ENCODE data around the gene ITCH. TPM values are rescaled to one million over a fixed set of nuclear protein-coding genes. Genes with fewer than 3 reads are reported as not detected.

The ITCH gene
- total and polyA plus RNA-seq, 2 of the 8 experiments (the other 6 are each of a cell fraction or from before 2014, with no cell fraction given): 3.9 to 45.2 TPM

DNA sequence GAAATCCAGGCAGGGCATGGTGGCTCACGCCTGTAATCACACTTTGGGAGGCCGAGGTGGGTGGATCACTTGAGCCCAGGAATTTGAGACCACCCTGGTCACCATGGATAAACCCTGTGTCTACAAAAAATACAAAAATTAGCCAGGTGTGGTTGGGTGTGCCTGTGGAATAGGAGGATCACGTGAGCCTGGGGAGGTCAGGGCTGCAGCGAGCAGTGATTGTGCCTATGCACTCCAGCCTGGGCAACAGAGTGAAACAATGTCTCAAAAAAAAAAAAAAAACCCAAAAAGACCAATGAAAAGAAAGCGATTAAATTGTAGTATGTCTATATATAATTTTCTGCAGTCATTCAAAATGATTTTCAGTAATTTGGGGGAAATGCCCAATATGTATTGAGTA is 70.3 kb downstream of the ITCH start (continued):
- TF ChIP-seq, protein P1, sequence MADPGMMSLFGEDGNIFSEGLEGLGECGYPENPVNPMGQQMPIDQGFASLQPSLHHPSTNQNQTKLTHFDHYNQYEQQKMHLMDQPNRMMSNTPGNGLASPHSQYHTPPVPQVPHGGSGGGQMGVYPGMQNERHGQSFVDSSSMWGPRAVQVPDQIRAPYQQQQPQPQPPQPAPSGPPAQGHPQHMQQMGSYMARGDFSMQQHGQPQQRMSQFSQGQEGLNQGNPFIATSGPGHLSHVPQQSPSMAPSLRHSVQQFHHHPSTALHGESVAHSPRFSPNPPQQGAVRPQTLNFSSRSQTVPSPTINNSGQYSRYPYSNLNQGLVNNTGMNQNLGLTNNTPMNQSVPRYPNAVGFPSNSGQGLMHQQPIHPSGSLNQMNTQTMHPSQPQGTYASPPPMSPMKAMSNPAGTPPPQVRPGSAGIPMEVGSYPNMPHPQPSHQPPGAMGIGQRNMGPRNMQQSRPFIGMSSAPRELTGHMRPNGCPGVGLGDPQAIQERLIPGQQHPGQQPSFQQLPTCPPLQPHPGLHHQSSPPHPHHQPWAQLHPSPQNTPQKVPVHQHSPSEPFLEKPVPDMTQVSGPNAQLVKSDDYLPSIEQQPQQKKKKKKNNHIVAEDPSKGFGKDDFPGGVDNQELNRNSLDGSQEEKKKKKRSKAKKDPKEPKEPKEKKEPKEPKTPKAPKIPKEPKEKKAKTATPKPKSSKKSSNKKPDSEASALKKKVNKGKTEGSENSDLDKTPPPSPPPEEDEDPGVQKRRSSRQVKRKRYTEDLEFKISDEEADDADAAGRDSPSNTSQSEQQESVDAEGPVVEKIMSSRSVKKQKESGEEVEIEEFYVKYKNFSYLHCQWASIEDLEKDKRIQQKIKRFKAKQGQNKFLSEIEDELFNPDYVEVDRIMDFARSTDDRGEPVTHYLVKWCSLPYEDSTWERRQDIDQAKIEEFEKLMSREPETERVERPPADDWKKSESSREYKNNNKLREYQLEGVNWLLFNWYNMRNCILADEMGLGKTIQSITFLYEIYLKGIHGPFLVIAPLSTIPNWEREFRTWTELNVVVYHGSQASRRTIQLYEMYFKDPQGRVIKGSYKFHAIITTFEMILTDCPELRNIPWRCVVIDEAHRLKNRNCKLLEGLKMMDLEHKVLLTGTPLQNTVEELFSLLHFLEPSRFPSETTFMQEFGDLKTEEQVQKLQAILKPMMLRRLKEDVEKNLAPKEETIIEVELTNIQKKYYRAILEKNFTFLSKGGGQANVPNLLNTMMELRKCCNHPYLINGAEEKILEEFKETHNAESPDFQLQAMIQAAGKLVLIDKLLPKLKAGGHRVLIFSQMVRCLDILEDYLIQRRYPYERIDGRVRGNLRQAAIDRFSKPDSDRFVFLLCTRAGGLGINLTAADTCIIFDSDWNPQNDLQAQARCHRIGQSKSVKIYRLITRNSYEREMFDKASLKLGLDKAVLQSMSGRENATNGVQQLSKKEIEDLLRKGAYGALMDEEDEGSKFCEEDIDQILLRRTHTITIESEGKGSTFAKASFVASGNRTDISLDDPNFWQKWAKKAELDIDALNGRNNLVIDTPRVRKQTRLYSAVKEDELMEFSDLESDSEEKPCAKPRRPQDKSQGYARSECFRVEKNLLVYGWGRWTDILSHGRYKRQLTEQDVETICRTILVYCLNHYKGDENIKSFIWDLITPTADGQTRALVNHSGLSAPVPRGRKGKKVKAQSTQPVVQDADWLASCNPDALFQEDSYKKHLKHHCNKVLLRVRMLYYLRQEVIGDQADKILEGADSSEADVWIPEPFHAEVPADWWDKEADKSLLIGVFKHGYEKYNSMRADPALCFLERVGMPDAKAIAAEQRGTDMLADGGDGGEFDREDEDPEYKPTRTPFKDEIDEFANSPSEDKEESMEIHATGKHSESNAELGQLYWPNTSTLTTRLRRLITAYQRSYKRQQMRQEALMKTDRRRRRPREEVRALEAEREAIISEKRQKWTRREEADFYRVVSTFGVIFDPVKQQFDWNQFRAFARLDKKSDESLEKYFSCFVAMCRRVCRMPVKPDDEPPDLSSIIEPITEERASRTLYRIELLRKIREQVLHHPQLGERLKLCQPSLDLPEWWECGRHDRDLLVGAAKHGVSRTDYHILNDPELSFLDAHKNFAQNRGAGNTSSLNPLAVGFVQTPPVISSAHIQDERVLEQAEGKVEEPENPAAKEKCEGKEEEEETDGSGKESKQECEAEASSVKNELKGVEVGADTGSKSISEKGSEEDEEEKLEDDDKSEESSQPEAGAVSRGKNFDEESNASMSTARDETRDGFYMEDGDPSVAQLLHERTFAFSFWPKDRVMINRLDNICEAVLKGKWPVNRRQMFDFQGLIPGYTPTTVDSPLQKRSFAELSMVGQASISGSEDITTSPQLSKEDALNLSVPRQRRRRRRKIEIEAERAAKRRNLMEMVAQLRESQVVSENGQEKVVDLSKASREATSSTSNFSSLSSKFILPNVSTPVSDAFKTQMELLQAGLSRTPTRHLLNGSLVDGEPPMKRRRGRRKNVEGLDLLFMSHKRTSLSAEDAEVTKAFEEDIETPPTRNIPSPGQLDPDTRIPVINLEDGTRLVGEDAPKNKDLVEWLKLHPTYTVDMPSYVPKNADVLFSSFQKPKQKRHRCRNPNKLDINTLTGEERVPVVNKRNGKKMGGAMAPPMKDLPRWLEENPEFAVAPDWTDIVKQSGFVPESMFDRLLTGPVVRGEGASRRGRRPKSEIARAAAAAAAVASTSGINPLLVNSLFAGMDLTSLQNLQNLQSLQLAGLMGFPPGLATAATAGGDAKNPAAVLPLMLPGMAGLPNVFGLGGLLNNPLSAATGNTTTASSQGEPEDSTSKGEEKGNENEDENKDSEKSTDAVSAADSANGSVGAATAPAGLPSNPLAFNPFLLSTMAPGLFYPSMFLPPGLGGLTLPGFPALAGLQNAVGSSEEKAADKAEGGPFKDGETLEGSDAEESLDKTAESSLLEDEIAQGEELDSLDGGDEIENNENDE (IDR thresholded peaks at IDR 0.05; ENCODE audit: insufficient replicate concordance, low read length): no peak
- no peak for TF ChIP-seq FOSL1 (IDR thresholded peaks at IDR 0.05; ENCODE audit: insufficient read depth, low read depth, low read length)
- no peak for TF ChIP-seq CTBP2 (IDR thresholded peaks at IDR 0.05; ENCODE audit: borderline replicate concordance, insufficient read depth, insufficient read length, low read length)
- TF ChIP-seq ASH2L (IDR thresholded peaks at IDR 0.05; ENCODE audit: low read length): no peak
- no peak for TF ChIP-seq TCF12 (IDR thresholded peaks at IDR 0.05; ENCODE audit: low read depth, low read length)
- TF ChIP-seq, protein P2, sequence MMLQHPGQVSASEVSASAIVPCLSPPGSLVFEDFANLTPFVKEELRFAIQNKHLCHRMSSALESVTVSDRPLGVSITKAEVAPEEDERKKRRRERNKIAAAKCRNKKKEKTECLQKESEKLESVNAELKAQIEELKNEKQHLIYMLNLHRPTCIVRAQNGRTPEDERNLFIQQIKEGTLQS (IDR thresholded peaks at IDR 0.05; ENCODE audit: insufficient read depth, low read depth, low read length): no peak
- no peak for TF ChIP-seq CREB1 (IDR thresholded peaks at IDR 0.05)
- TF ChIP-seq NANOG (IDR thresholded peaks at IDR 0.05; ENCODE audit: insufficient read depth, low read depth, low read length, poor library complexity, severe bottlenecking): no peak
- TF ChIP-seq SUZ12 (IDR thresholded peaks at IDR 0.05; ENCODE audit: low read length): no peak
